ENCODE results near the gene PXYLP1. TPM values are rescaled to one million over a fixed set of nuclear protein-coding genes. Genes with fewer than 3 reads are reported as not detected.

PXYLP1 gene
- total RNA-seq, 1 experiment from 2014 or later, result 6.2 TPM

GRCh38 chr3:141336672-141337522, 105.3 kb downstream of the PXYLP1 start:
- Histone ChIP-seq H3K27ac (ENCODE audit: low read length) (peak overlapping the region; percentile 60), H3K4me3 (ENCODE audit: low read length) (no peak overlapping the region), H4K20me1 (ENCODE audit: low read length) (no peaks in the 10 kb centered on the region), H3K9me3 (ENCODE audit: low read length) (no peaks in the 10 kb centered on the region), H3K9me2 (replicated peaks; ENCODE audit: low read length) (no peaks in the 10 kb centered on the region), H3K79me2 (ENCODE audit: low read length) (no peaks in the 10 kb centered on the region), H2AFZ (ENCODE audit: low read length) (no peak overlapping the region), H3K36me3 (ENCODE audit: low read depth, low read length) (no peaks in the 10 kb centered on the region), H3K27me3 (ENCODE audit: low read length) (no peaks in the 10 kb centered on the region), H3K4me2 (ENCODE audit: low read length) (peak overlapping the region; percentile 29; the same call in 1 of the 2 replicates), H3F3A (ENCODE audit: low read length, unreplicated experiment) (no peaks in the 10 kb centered on the region), H3K9ac (ENCODE audit: low read length) (no peak overlapping the region), H3K4me1 (ENCODE audit: insufficient read depth, low read length) (peaks cover 23% of the 10 kb centered on the region)
- ChIA-PET CTCF (no interaction called here), POLR2A (ENCODE audit: unreplicated experiment) (no interaction called here)
- ATAC-seq (peak; percentile 91), DNase-seq (peak; percentile 72)
- intact Hi-C loops (cut with micrococcal nuclease), result no loop called here
- no TSS peak for BruUV-seq (replicated peaks)
- TF ChIP-seq EZH2phosphoT487 (IDR thresholded peaks at IDR 0.05; ENCODE audit: borderline replicate concordance, low read length) (no peak), EZH2 (IDR thresholded peaks at IDR 0.05; ENCODE audit: low read length, unreplicated experiment) (no peak)

GRCh38 chr3:141337523-141337854, 105.9 kb downstream of the PXYLP1 start:
- Histone ChIP-seq H3K36me3 (ENCODE audit: low read depth, low read length) (no peaks in the 10 kb centered on the region), H3K9ac (ENCODE audit: low read length) (no peak overlapping the region), H3K9me2 (replicated peaks; ENCODE audit: low read length) (no peaks in the 10 kb centered on the region), H3K9me3 (ENCODE audit: low read length) (no peaks in the 10 kb centered on the region), H3K79me2 (ENCODE audit: low read length) (no peaks in the 10 kb centered on the region), H3F3A (ENCODE audit: low read length, unreplicated experiment) (no peaks in the 10 kb centered on the region), H3K27ac (ENCODE audit: low read length) (peak overlapping the region; percentile 60), H3K4me3 (ENCODE audit: low read length) (no peak overlapping the region), H2AFZ (ENCODE audit: low read length) (no peak overlapping the region), H3K4me2 (ENCODE audit: low read length) (peak overlapping the region; percentile 29; the same call in 1 of the 2 replicates), H3K4me1 (ENCODE audit: insufficient read depth, low read length) (peaks cover 17% of the 10 kb centered on the region), H4K20me1 (ENCODE audit: low read length) (no peaks in the 10 kb centered on the region), H3K27me3 (ENCODE audit: low read length) (no peaks in the 10 kb centered on the region)
- DNase-seq, result no peak
- ChIA-PET POLR2A (ENCODE audit: unreplicated experiment) (no interaction called here), CTCF (no interaction called here)
- peak; percentile 48 for ATAC-seq
- no TSS peak for BruUV-seq (replicated peaks)
- no peak for TF ChIP-seq CTCF (conservative IDR thresholded peaks at IDR 0.05; ENCODE audit: low read depth, low read length)
- no peak for TF ChIP-seq EZH2phosphoT487 (IDR thresholded peaks at IDR 0.05; ENCODE audit: borderline replicate concordance, low read length)
- TF ChIP-seq EZH2 (IDR thresholded peaks at IDR 0.05; ENCODE audit: low read length, unreplicated experiment), result no peak
- intact Hi-C loops (cut with micrococcal nuclease), result no loop called here

GRCh38 chr3:141337991-141338390, 106.4 kb downstream of the PXYLP1 start:
- Histone ChIP-seq H3K79me2 (ENCODE audit: low read length) (no peaks in the 10 kb centered on the region), H3K9me2 (replicated peaks; ENCODE audit: low read length) (no peaks in the 10 kb centered on the region), H3K27me3 (ENCODE audit: low read length) (no peaks in the 10 kb centered on the region), H3K9ac (ENCODE audit: low read length) (no peak overlapping the region), H3K4me1 (ENCODE audit: insufficient read depth, low read length) (peaks cover 15% of the 10 kb centered on the region; the same call in 1 of the 2 replicates), H3K4me2 (ENCODE audit: low read length) (no peak overlapping the region), H2AFZ (ENCODE audit: low read length) (no peak overlapping the region), H3K4me3 (ENCODE audit: low read length) (no peak overlapping the region), H3K9me3 (ENCODE audit: low read length) (no peaks in the 10 kb centered on the region), H3K36me3 (ENCODE audit: low read depth, low read length) (no peaks in the 10 kb centered on the region), H4K20me1 (ENCODE audit: low read length) (no peaks in the 10 kb centered on the region), H3K27ac (ENCODE audit: low read length) (peak overlapping the region; percentile 60), H3F3A (ENCODE audit: low read length, unreplicated experiment) (no peaks in the 10 kb centered on the region)
- ChIA-PET POLR2A (ENCODE audit: unreplicated experiment) (no interaction called here), CTCF (no interaction called here)
- no TSS peak for BruUV-seq (replicated peaks)
- DNase-seq (no peak), ATAC-seq (no peak)
- intact Hi-C loops (cut with micrococcal nuclease), result no loop called here
- no peak for TF ChIP-seq EZH2 (IDR thresholded peaks at IDR 0.05; ENCODE audit: low read length, unreplicated experiment)
- no peak for TF ChIP-seq CTCF (conservative IDR thresholded peaks at IDR 0.05; ENCODE audit: low read depth, low read length)
- no peak for TF ChIP-seq EZH2phosphoT487 (IDR thresholded peaks at IDR 0.05; ENCODE audit: borderline replicate concordance, low read length)
